Mucosa of descending colon (tissue), 3 donors: ENCODE data around the gene TMOD1. TPM values are rescaled to one million over a fixed set of nuclear protein-coding genes. Genes with fewer than 3 reads are reported as not detected.
"Not testable (repeated sequence)": the region's sequence is repeated elsewhere in the genome, so short reads cannot be mapped to it uniquely, and the experiment has no call there.

ENCODE experiments used
- ATAC-seq: fragments of 200-7000 bp; cut with Tn5 transposase; one replicate; pipeline ENCODE4 v1.9.1; 2020; ENCODE audit warnings: mild to moderate bottlenecking, moderate library complexity
- DNase-seq, 3 donors: peaks; one replicate each; pipeline ENCODE4 v3.0.0-alpha.2; 2020
- H3K36me3 ChIP-seq: fragments of 200-600 bp; one replicate; pipeline ENCODE4 v1.8.0; 2021; ENCODE audit warnings: low read depth, mild to moderate bottlenecking
- H3K4me1 ChIP-seq: fragments of 200-600 bp; one replicate; pipeline ENCODE4 v1.8.0; 2021; ENCODE audit warnings: low read depth, mild to moderate bottlenecking
- H3K4me3 ChIP-seq: fragments of 200-600 bp; one replicate; pipeline ENCODE4 v1.8.0; 2021; ENCODE audit warnings: mild to moderate bottlenecking
- H3K9me3 ChIP-seq: fragments of 200-600 bp; one replicate; pipeline ENCODE4 v1.8.0; 2021; ENCODE audit warnings: mild to moderate bottlenecking
- intact Hi-C, 2 donors: fragments of 100-400 bp; cut with DNase I in 1 of 2; cut with micrococcal nuclease in 1 of 2; formaldehyde crosslinking; loops; one replicate each; pipeline versions ENCODE4 v1.11.0 to v1.11.1; 2022; cut with DNase I, micrococcal nuclease
- total RNA-seq, 3 donors: library from RNA; stranded (reverse); fragmentation: NEBNext Ultra II Directional in 2 of 3; extraction: Animal tissue kit (Norgen Biotek cat#: 25700) in 2 of 3; gene quantifications; one replicate each; pipeline versions ENCODE4 v1.2.1 to v1.2.4, GENCODE V29; 2021 to 2023
- TF ChIP-seq, protein P1 (sequence below): fragments of 200-600 bp; IDR thresholded peaks from one replicate; pipeline ENCODE4 v1.8.0; 2022; ENCODE audit warnings: antibody characterized with exemption, mild to moderate bottlenecking
- donor health status: DM: no; HTN: no; CAD: no; lungs with moderate emphysema.
- donor health status: DM: no; HTN: no; CAD: no.
- donor health status: DM: no; HTN: yes; CAD: no.

Gene TMOD1
- total RNA-seq, 3 donors from 2014 or later, result 2.6 to 36.0 (median 3.9) TPM

DNA sequence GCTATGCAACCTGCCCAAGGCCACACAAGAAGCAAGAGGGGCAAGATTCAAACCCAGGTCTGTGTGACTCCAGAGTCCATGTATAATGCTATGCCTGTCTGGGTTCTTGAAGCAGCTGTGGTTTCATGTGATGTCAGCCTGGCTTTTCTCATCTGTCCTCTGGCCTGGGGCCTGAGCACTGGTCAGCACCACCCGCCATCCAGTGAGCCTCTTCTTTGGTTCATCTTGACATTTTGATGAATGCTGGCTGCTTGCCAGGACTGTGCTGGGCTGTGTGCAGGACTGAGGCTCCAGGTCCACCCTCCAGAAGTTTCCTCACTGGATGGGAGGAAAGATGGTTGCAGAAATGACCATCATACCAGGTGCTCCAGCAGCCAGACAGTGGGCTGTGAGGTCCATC is 70.2 kb downstream of the TMOD1 start:
- ATAC-seq (no peak), DNase-seq (no peak)
- intact Hi-C loops, result no loop called here
- TF ChIP-seq, protein P1, sequence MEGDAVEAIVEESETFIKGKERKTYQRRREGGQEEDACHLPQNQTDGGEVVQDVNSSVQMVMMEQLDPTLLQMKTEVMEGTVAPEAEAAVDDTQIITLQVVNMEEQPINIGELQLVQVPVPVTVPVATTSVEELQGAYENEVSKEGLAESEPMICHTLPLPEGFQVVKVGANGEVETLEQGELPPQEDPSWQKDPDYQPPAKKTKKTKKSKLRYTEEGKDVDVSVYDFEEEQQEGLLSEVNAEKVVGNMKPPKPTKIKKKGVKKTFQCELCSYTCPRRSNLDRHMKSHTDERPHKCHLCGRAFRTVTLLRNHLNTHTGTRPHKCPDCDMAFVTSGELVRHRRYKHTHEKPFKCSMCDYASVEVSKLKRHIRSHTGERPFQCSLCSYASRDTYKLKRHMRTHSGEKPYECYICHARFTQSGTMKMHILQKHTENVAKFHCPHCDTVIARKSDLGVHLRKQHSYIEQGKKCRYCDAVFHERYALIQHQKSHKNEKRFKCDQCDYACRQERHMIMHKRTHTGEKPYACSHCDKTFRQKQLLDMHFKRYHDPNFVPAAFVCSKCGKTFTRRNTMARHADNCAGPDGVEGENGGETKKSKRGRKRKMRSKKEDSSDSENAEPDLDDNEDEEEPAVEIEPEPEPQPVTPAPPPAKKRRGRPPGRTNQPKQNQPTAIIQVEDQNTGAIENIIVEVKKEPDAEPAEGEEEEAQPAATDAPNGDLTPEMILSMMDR, result no peak
- Histone ChIP-seq H3K36me3 (no peaks in the 10 kb centered on the region), H3K9me3 (no peaks in the 10 kb centered on the region), H3K4me1 (no peaks in the 10 kb centered on the region), H3K4me3 (no peak overlapping the region)

GRCh38 chr9:97572196-97572891 is 70.9 kb downstream of the TMOD1 start:
- TF ChIP-seq, protein P1, result no peak
- intact Hi-C loops, result no loop called here
- no peak for ATAC-seq
- Histone ChIP-seq H3K4me1 (no peaks in the 10 kb centered on the region), H3K36me3 (no peaks in the 10 kb centered on the region), H3K9me3 (no peaks in the 10 kb centered on the region), H3K4me3 (no peak overlapping the region)
- no peak for DNase-seq

GRCh38 chr9:97572892-97573365 is 71.5 kb downstream of the TMOD1 start:
- ATAC-seq (no peak), DNase-seq (no peak)
- H3K4me1 ChIP-seq, result no peaks in the 10 kb centered on the region
- no peaks in the 10 kb centered on the region for H3K36me3 ChIP-seq
- no peaks in the 10 kb centered on the region for H3K9me3 ChIP-seq
- H3K4me3 ChIP-seq, result no peak overlapping the region
- TF ChIP-seq, protein P1, result no peak
- intact Hi-C loops, result no loop called here

- Histone ChIP-seq H3K9me3 (no peaks in the 10 kb centered on the region), H3K4me3 (no peak overlapping the region), H3K36me3 (no peaks in the 10 kb centered on the region), H3K4me1 (no peaks in the 10 kb centered on the region)
- DNase-seq, result no peak
- TF ChIP-seq, protein P1, result no peak
- no peak for ATAC-seq
- intact Hi-C loops, result no loop called here
Measured at GRCh38 chr9:97573482-97574073, 72.1 kb downstream of the TMOD1 start.

GRCh38 chr9:97574101-97574571 is 72.7 kb downstream of the TMOD1 start:
- DNase-seq, intact Hi-C loops, ATAC-seq, H3K4me1 ChIP-seq, H3K36me3 ChIP-seq, H3K9me3 ChIP-seq, H3K4me3 ChIP-seq: not testable (repeated sequence)

DNA sequence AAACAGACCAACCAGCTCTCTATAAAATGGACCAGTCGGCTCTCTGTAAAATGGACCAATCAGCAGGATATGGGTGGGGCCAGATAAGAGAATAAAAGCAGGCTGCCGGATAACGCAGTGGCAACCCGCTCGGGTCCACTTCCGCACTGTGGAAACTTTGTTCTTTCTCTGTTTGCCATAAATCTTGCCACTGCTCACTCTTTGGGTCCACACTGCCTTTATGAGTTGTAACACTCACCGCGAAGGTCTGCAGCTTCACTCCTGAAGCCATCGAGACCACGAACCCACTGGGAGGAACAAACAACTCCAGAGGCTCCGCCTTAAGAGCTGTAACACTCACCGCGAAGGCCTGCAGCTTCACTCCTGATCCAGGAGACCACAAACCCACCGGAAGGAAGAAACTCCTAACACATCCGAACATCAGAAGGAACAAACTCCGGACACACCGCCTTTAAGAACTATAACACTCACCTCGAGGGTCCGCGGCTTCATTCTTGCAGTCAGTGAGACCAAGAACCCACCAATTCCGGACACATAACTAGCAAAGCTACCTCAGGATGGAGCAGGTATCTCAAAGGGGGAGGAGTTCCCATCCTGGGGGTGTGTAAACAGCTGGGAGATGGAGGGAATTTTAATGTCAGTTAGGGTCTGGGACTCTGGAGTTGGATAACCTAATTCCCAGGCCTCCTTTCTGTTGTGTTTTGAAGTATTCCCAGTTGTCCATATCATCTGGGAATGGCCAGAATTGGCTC is 73.6 kb downstream of the TMOD1 start:
- H3K4me1 ChIP-seq, H3K9me3 ChIP-seq, intact Hi-C loops, H3K4me3 ChIP-seq, H3K36me3 ChIP-seq, ATAC-seq, DNase-seq: not testable (repeated sequence)
